ENCODE data around the gene ST6GALNAC3. TPM values are rescaled to one million over a fixed set of nuclear protein-coding genes. Genes with fewer than 3 reads are reported as not detected.
"Not testable (repeated sequence)": the region's sequence is repeated elsewhere in the genome, so short reads cannot be mapped to it uniquely, and the experiment has no call there.

The ST6GALNAC3 gene
- total RNA-seq, 1 donor from 2014 or later = 11.0 TPM

GRCh38 chr1:76095802-76096201 is 21.3 kb downstream of the ST6GALNAC3 start:
- H3K4me1 Mint-ChIP-seq (ENCODE audit: low read depth) = peaks cover 4% of the 10 kb centered on the region
- no peaks in the 10 kb centered on the region for H3K9me3 Mint-ChIP-seq (ENCODE audit: low read depth)
- TF ChIP-seq, protein P1, sequence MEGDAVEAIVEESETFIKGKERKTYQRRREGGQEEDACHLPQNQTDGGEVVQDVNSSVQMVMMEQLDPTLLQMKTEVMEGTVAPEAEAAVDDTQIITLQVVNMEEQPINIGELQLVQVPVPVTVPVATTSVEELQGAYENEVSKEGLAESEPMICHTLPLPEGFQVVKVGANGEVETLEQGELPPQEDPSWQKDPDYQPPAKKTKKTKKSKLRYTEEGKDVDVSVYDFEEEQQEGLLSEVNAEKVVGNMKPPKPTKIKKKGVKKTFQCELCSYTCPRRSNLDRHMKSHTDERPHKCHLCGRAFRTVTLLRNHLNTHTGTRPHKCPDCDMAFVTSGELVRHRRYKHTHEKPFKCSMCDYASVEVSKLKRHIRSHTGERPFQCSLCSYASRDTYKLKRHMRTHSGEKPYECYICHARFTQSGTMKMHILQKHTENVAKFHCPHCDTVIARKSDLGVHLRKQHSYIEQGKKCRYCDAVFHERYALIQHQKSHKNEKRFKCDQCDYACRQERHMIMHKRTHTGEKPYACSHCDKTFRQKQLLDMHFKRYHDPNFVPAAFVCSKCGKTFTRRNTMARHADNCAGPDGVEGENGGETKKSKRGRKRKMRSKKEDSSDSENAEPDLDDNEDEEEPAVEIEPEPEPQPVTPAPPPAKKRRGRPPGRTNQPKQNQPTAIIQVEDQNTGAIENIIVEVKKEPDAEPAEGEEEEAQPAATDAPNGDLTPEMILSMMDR (IDR thresholded peaks at IDR 0.05; ENCODE audit: unreplicated experiment) = no peak
- no peak for DNase-seq (ENCODE audit: low spot score, unreplicated experiment)
- H3K36me3 Mint-ChIP-seq (ENCODE audit: insufficient read depth) = no peaks in the 10 kb centered on the region
- H3K27me3 Mint-ChIP-seq = peaks cover 14% of the 10 kb centered on the region
- no peak overlapping the region for H3K27ac Mint-ChIP-seq
- H3K4me3 Mint-ChIP-seq (ENCODE audit: low read depth) = no peak overlapping the region

GRCh38 chr1:76097064-76097463 is 22.5 kb downstream of the ST6GALNAC3 start:
- not testable (repeated sequence) for H3K4me1 Mint-ChIP-seq (ENCODE audit: low read depth); H3K4me3 Mint-ChIP-seq (ENCODE audit: low read depth); H3K9me3 Mint-ChIP-seq (ENCODE audit: low read depth); H3K27ac Mint-ChIP-seq; DNase-seq (ENCODE audit: low spot score, unreplicated experiment); H3K36me3 Mint-ChIP-seq (ENCODE audit: insufficient read depth)
- H3K27me3 Mint-ChIP-seq = peaks cover 14% of the 10 kb centered on the region

GRCh38 chr1:76098845-76099244 is 24.3 kb downstream of the ST6GALNAC3 start:
- Mint-ChIP-seq H3K36me3 (ENCODE audit: insufficient read depth) (no peaks in the 10 kb centered on the region), H3K27me3 (peaks cover 3% of the 10 kb centered on the region), H3K4me3 (ENCODE audit: low read depth) (no peak overlapping the region), H3K4me1 (ENCODE audit: low read depth) (peaks cover 5% of the 10 kb centered on the region), H3K27ac (no peak overlapping the region), H3K9me3 (ENCODE audit: low read depth) (no peaks in the 10 kb centered on the region)
- TF ChIP-seq, protein P1 (IDR thresholded peaks at IDR 0.05; ENCODE audit: unreplicated experiment) = no peak
- DNase-seq (ENCODE audit: low spot score, unreplicated experiment) = no peak

- Mint-ChIP-seq H3K4me1 (ENCODE audit: low read depth) (peaks cover 5% of the 10 kb centered on the region), H3K4me3 (ENCODE audit: low read depth) (no peak overlapping the region), H3K27ac (no peak overlapping the region)
Measured at GRCh38 chr1:76101548-76101947, 27.0 kb downstream of the ST6GALNAC3 start.

GRCh38 chr1:76102046-76102445 is 27.5 kb downstream of the ST6GALNAC3 start:
- no peak for DNase-seq (ENCODE audit: low spot score, unreplicated experiment)
- TF ChIP-seq, protein P1 (IDR thresholded peaks at IDR 0.05; ENCODE audit: unreplicated experiment) = no peak
- no peaks in the 10 kb centered on the region for H3K27me3 Mint-ChIP-seq
- peaks cover 5% of the 10 kb centered on the region for H3K4me1 Mint-ChIP-seq (ENCODE audit: low read depth)
- no peak overlapping the region for H3K4me3 Mint-ChIP-seq (ENCODE audit: low read depth)
- no peak overlapping the region for H3K27ac Mint-ChIP-seq
- no peaks in the 10 kb centered on the region for H3K36me3 Mint-ChIP-seq (ENCODE audit: insufficient read depth)
- H3K9me3 Mint-ChIP-seq (ENCODE audit: low read depth) = no peaks in the 10 kb centered on the region

More at GRCh38 chr1:76101548-76101947, 27.0 kb downstream of the ST6GALNAC3 start:
- DNase-seq (ENCODE audit: low spot score, unreplicated experiment) = no peak
- Mint-ChIP-seq H3K36me3 (ENCODE audit: insufficient read depth) (no peaks in the 10 kb centered on the region), H3K9me3 (ENCODE audit: low read depth) (no peaks in the 10 kb centered on the region), H3K27me3 (no peaks in the 10 kb centered on the region)
- TF ChIP-seq, protein P1 (IDR thresholded peaks at IDR 0.05; ENCODE audit: unreplicated experiment) = no peak

DNA sequence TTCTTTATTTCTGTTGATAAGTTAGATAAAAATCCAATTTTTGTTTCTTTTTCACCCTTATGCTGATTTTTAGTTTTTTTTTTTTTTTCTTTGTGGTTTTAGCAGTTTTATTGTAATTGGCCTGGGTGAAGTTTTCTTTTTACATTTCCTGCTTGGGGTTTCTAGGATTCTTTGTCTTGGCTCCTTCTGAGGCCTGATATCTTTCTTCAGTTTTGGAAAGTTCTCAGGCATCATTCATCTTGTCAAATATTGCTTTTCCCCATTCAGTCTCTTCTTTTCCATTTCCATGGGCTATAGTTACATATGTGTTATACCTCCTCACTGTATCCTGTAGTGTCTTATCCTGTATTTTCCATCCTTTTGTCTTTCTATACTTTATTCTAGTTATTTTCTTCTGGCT is 28.5 kb downstream of the ST6GALNAC3 start:
- Mint-ChIP-seq H3K4me1 (ENCODE audit: low read depth) (peaks cover 5% of the 10 kb centered on the region), H3K36me3 (ENCODE audit: insufficient read depth) (no peaks in the 10 kb centered on the region), H3K4me3 (ENCODE audit: low read depth) (no peak overlapping the region), H3K27ac (no peak overlapping the region), H3K27me3 (no peaks in the 10 kb centered on the region), H3K9me3 (ENCODE audit: low read depth) (no peaks in the 10 kb centered on the region)
- TF ChIP-seq, protein P1 (IDR thresholded peaks at IDR 0.05; ENCODE audit: unreplicated experiment) = no peak
- no peak for DNase-seq (ENCODE audit: low spot score, unreplicated experiment)
